Measurements from ENCODE around the gene ATCAY.

ATCAY gene

DNA sequence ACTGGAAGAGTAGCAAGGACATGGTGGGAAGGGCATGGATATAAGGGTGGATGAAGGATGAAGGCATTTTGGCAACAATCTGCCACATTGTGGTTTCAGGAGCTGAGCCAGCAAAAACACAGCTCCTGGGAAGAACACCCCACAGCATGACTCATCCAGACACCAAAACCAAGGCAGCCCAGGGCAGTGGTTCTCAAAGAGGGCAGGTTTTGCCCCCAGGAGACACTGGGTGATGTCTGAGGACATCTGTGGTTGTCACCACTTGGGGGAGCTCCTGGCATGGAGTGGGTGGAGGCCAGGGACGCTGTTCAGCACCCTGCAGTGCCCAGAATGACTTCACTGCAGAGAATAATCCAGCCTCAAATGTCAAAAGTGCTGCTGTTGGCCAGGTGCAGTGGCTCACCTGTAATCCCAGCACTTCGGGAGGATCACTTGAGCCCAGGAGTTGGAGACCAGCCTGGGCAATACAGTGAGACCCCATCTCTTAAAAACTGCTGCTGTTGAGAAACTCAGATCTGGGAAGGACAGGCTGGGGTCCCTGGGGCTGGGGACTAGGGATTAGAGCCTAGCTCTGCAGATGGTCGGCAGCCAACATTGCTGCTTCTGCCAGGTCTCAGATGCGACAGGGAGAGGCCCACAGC lies 27.8 kb upstream of the ATCAY start:
- in situ Hi-C loops (cut with MboI; ENCODE audit: low sequenced_read_pairs, unreplicated experiment), result no loop called here
- TF ChIP-seq, protein P1, sequence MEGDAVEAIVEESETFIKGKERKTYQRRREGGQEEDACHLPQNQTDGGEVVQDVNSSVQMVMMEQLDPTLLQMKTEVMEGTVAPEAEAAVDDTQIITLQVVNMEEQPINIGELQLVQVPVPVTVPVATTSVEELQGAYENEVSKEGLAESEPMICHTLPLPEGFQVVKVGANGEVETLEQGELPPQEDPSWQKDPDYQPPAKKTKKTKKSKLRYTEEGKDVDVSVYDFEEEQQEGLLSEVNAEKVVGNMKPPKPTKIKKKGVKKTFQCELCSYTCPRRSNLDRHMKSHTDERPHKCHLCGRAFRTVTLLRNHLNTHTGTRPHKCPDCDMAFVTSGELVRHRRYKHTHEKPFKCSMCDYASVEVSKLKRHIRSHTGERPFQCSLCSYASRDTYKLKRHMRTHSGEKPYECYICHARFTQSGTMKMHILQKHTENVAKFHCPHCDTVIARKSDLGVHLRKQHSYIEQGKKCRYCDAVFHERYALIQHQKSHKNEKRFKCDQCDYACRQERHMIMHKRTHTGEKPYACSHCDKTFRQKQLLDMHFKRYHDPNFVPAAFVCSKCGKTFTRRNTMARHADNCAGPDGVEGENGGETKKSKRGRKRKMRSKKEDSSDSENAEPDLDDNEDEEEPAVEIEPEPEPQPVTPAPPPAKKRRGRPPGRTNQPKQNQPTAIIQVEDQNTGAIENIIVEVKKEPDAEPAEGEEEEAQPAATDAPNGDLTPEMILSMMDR (IDR thresholded peaks at IDR 0.05; ENCODE audit: borderline replicate concordance, control extremely low read depth, extremely low read depth, insufficient read depth, missing control alignments), result peak; percentile 9
- DNase-seq (ENCODE audit: low spot score), result no peak

DNA sequence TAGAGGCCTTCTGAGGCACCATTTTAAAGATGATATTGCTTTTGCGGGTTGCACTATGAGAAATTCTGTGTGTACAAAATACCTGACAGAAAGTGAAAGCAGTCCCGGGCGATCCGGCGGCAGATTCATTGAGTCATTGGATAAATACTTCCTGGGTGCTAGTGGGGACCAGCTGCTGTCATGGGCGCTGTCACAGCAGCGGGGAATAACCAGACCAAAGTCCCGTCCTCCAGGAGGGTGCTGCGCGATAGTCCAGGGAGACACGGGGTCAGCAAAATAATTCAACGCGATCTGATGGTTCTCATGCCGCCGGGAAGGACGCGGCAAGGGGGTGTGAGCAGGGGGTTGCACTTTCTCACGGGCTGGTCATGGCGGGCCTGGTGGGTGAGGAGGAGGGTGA lies 25.2 kb upstream of the ATCAY start:
- TF ChIP-seq, protein P1 (IDR thresholded peaks at IDR 0.05; ENCODE audit: borderline replicate concordance, control extremely low read depth, extremely low read depth, insufficient read depth, missing control alignments), result no peak
- in situ Hi-C loops (cut with MboI; ENCODE audit: low sequenced_read_pairs, unreplicated experiment), result no loop called here
- no peak for DNase-seq (ENCODE audit: low spot score)

GRCh38 chr19:3857449-3858003 lies 23.0 kb upstream of the ATCAY start:
- in situ Hi-C loops (cut with MboI; ENCODE audit: low sequenced_read_pairs, unreplicated experiment), result no loop called here
- TF ChIP-seq, protein P1 (IDR thresholded peaks at IDR 0.05; ENCODE audit: borderline replicate concordance, control extremely low read depth, extremely low read depth, insufficient read depth, missing control alignments), result no peak

DNA sequence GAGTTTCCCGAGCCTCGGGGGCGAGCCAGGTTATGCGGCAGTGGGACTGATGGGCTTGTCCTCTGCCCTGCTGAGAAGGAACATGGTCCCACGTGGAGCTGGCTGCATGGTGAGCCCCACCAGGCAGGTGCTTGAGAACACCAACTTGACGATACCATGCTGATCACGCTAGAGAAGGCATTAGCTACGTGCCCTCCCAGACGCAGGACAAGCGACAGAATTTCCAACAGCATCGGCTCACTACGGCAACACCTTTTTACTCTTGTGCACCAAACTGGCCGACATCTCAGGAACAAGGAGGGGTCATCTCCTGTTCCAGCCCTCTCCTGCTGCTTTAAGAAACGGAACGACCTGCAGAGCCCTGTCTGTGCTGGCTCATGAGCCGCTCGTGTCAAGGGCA lies 20.0 kb upstream of the ATCAY start:
- TF ChIP-seq, protein P1 (IDR thresholded peaks at IDR 0.05; ENCODE audit: borderline replicate concordance, control extremely low read depth, extremely low read depth, insufficient read depth, missing control alignments), result no peak
- in situ Hi-C loops (cut with MboI; ENCODE audit: low sequenced_read_pairs, unreplicated experiment), result no loop called here
- no peak for DNase-seq (ENCODE audit: low spot score)

More at GRCh38 chr19:3857449-3858003, 23.0 kb upstream of the ATCAY start:
- DNase-seq (ENCODE audit: low spot score), result peak; percentile 87

- TF ChIP-seq, protein P1 (IDR thresholded peaks at IDR 0.05; ENCODE audit: borderline replicate concordance, control extremely low read depth, extremely low read depth, insufficient read depth, missing control alignments), result no peak
- DNase-seq (ENCODE audit: low spot score), result no peak
- in situ Hi-C loops (cut with MboI; ENCODE audit: low sequenced_read_pairs, unreplicated experiment), result no loop called here
Measured at GRCh38 chr19:3862826-3863500, 17.5 kb upstream of the ATCAY start.

GRCh38 chr19:3863648-3864047 lies 16.8 kb upstream of the ATCAY start:
- in situ Hi-C loops (cut with MboI; ENCODE audit: low sequenced_read_pairs, unreplicated experiment), result no loop called here
- TF ChIP-seq, protein P1 (IDR thresholded peaks at IDR 0.05; ENCODE audit: borderline replicate concordance, control extremely low read depth, extremely low read depth, insufficient read depth, missing control alignments), result no peak

More at GRCh38 chr19:3863648-3864047, 16.8 kb upstream of the ATCAY start:
- no peak for DNase-seq (ENCODE audit: low spot score)

Data from GM13976 (cell line).